Astrocyte (in vitro differentiated cells and primary cell): ENCODE measurements around the gene FBN1.

Experiments used
- CTCF ChIP-seq: IDR thresholded peaks from 2 replicates; pipeline ENCODE4 v1.5.1; 2011; ENCODE audit warnings: low read depth, mild to moderate bottlenecking, inconsistent platforms, low read length, moderate library complexity; ENCODE audit not compliant: insufficient read depth
- EZH2 ChIP-seq: IDR thresholded peaks from 2 replicates; pipeline ENCODE4 v1.6.1; 2012; ENCODE audit warnings: mild to moderate bottlenecking, low read length, inconsistent platforms; ENCODE audit not compliant: insufficient read depth

- TF ChIP-seq CTCF (no peak), EZH2 (no peak)
Measured at GRCh38 chr15:48538941-48539340, 106.6 kb downstream of the FBN1 start.
